IPS-NIHi11 (cell line): Measurements from ENCODE around the gene GINS2.

ENCODE experiments used
- DNase-seq: peaks from one replicate; pipeline ENCODE4 v3.0.0; 2012; ENCODE audit warnings: mixed read lengths, low spot score

GINS2 gene

GRCh38 chr16:85716022-85716679 is 27.4 kb upstream of the GINS2 start:
- no peak for DNase-seq

GRCh38 chr16:85715169-85716021 is 26.6 kb upstream of the GINS2 start:
- no peak for DNase-seq

- DNase-seq, result no peak
Observed at GRCh38 chr16:85712801-85713200, 24.0 kb upstream of the GINS2 start.

- no peak for DNase-seq
Observed at GRCh38 chr16:85711982-85712587, 23.3 kb upstream of the GINS2 start.

GRCh38 chr16:85710732-85711131 is 22.0 kb upstream of the GINS2 start:
- no peak for DNase-seq

- DNase-seq, result no peak
Observed at GRCh38 chr16:85709766-85710585, 21.2 kb upstream of the GINS2 start.

- no peak for DNase-seq
Observed at GRCh38 chr16:85708338-85708737, 19.6 kb upstream of the GINS2 start.

GRCh38 chr16:85707528-85708095 is 18.9 kb upstream of the GINS2 start:
- no peak for DNase-seq

- no peak for DNase-seq
Observed at GRCh38 chr16:85706449-85707034, 17.8 kb upstream of the GINS2 start.

- no peak for DNase-seq
Observed at GRCh38 chr16:85704900-85705846, 16.4 kb upstream of the GINS2 start.

- no peak for DNase-seq
Observed at GRCh38 chr16:85704011-85704410, 15.3 kb upstream of the GINS2 start.

- no peak for DNase-seq
Observed at GRCh38 chr16:85699628-85700027, 10.9 kb upstream of the GINS2 start.

GRCh38 chr16:85698935-85699558 is 10.3 kb upstream of the GINS2 start:
- DNase-seq, result peak; percentile 66

GRCh38 chr16:85698459-85698891 is 9.7 kb upstream of the GINS2 start:
- no peak for DNase-seq

- no peak for DNase-seq
Observed at GRCh38 chr16:85697431-85697830, 8.7 kb upstream of the GINS2 start.

GRCh38 chr16:85696781-85697180 is 8.0 kb upstream of the GINS2 start:
- no peak for DNase-seq

- DNase-seq, result no peak
Observed at GRCh38 chr16:85695196-85696128, 6.7 kb upstream of the GINS2 start.

GRCh38 chr16:85690469-85691064 is 1.8 kb upstream of the GINS2 start:
- no peak for DNase-seq
